LNCaP clone FGC (cell line): ENCODE results near the gene TLE4.
"Not testable (repeated sequence)": the region's sequence is repeated elsewhere in the genome, so short reads cannot be mapped to it uniquely, and the experiment has no call there.

Source experiments
- DNase-seq: peaks from one replicate; pipeline ENCODE4 v3.0.0-alpha.2; 2011; ENCODE audit warnings: low read depth
- H3K4me3 ChIP-seq: 2 replicates; pipeline ENCODE4 v1.5.1; 2011; ENCODE audit warnings: mild to moderate bottlenecking, low read depth, low read length, control low read depth
- CTCF ChIP-seq: IDR thresholded peaks from 2 replicates; pipeline ENCODE4 v1.5.1; 2012; ENCODE audit warnings: mild to moderate bottlenecking; ENCODE audit not compliant: control insufficient read depth, insufficient read depth; ENCODE audit errors: extremely low read depth

Gene TLE4

GRCh38 chr9:79736051-79736450, 164.3 kb downstream of the TLE4 start:
- no peak for TF ChIP-seq CTCF
- no peak for DNase-seq
- H3K4me3 ChIP-seq, result no peak overlapping the region

- H3K4me3 ChIP-seq, result no peak overlapping the region
- TF ChIP-seq CTCF, result no peak
- no peak for DNase-seq
These were observed 169.6 kb downstream of the TLE4 start for GRCh38 chr9:79741381-79741780.

- no peak for TF ChIP-seq CTCF
- H3K4me3 ChIP-seq, result no peak overlapping the region
- no peak for DNase-seq
These were observed 170.5 kb downstream of the TLE4 start for GRCh38 chr9:79742110-79742721.

GRCh38 chr9:79744521-79744920, 172.8 kb downstream of the TLE4 start:
- DNase-seq, result no peak
- no peak overlapping the region for H3K4me3 ChIP-seq
- no peak for TF ChIP-seq CTCF

GRCh38 chr9:79745752-79746336, 174.1 kb downstream of the TLE4 start:
- H3K4me3 ChIP-seq, result no peak overlapping the region
- no peak for TF ChIP-seq CTCF
- no peak for DNase-seq

GRCh38 chr9:79751895-79752466, 180.2 kb downstream of the TLE4 start:
- not testable (repeated sequence) for DNase-seq, H3K4me3 ChIP-seq

- no peak overlapping the region for H3K4me3 ChIP-seq
- TF ChIP-seq CTCF, result no peak
- no peak for DNase-seq
These were observed 184.6 kb downstream of the TLE4 start for GRCh38 chr9:79756414-79756813.
